ENCODE measurements around the gene NTRK1. TPM values are rescaled to one million over a fixed set of nuclear protein-coding genes. Genes with fewer than 3 reads are reported as not detected.

The NTRK1 gene
- total RNA-seq, 1 experiment from 2014 or later: 0.24 TPM

- Histone ChIP-seq H3K9me3 (ENCODE audit: control insufficient read depth, low read depth, low read length) (no peaks in the 10 kb centered on the region), H4K5ac (ENCODE audit: insufficient read length, low read depth, low read length) (no peak overlapping the region), H2AK5ac (ENCODE audit: insufficient read length, low read length) (no peak overlapping the region), H4K20me1 (ENCODE audit: control insufficient read depth, insufficient read depth, insufficient read length) (no peaks in the 10 kb centered on the region), H4K8ac (replicated peaks; ENCODE audit: insufficient read length, low read depth, low read length) (no peak overlapping the region), H3K23ac (ENCODE audit: insufficient read length, low read depth, low read length) (no peak overlapping the region), H3K18ac (ENCODE audit: insufficient read length, low read depth, low read length) (no peak overlapping the region), H3T11ph (ENCODE audit: low read length) (no peak overlapping the region), H3K27me3 (ENCODE audit: insufficient read depth, low read length) (no peaks in the 10 kb centered on the region; the same call in 1 of the 2 replicates), H3K9ac (ENCODE audit: extremely low read depth, insufficient read length, low read length) (no peak overlapping the region), H2AFZ (ENCODE audit: low read length) (no peak overlapping the region), H4K91ac (ENCODE audit: insufficient read length, low read depth, low read length) (no peak overlapping the region), H3K14ac (ENCODE audit: insufficient read depth, low read length) (no peak overlapping the region), H2BK15ac (ENCODE audit: low read depth, low read length) (no peak overlapping the region), H3K4me2 (ENCODE audit: insufficient read depth, insufficient read length, low read length) (no peak overlapping the region), H3K4me1 (ENCODE audit: insufficient read depth, low read length) (no peaks in the 10 kb centered on the region), H2BK120ac (ENCODE audit: low read depth, low read length, poor library complexity, severe bottlenecking) (no peak overlapping the region), H2BK12ac (ENCODE audit: insufficient read length, low read depth, low read length) (no peak overlapping the region), H2BK20ac (ENCODE audit: low read depth, low read length, poor library complexity, severe bottlenecking) (no peak overlapping the region), H3K79me2 (ENCODE audit: insufficient read depth, low read length) (no peaks in the 10 kb centered on the region), H3K27ac (ENCODE audit: insufficient read length, low read depth, low read length) (no peak overlapping the region), H2BK5ac (ENCODE audit: insufficient read length, low read length) (no peak overlapping the region), H3K23me2 (ENCODE audit: insufficient read length, low read depth, low read length, poor library complexity, severe bottlenecking) (no peaks in the 10 kb centered on the region), H3K56ac (ENCODE audit: insufficient read length, low read depth, low read length) (no peak overlapping the region), H3K4ac (ENCODE audit: low read depth, low read length) (no peak overlapping the region), H3K79me1 (ENCODE audit: insufficient read depth, low read depth, low read length, poor library complexity, severe bottlenecking) (no peaks in the 10 kb centered on the region)
- DNase-seq: no peak
- Mint-ChIP-seq H3K36me3 (ENCODE audit: insufficient read depth in 1 of 3, low read depth in 3 of 3) (no peaks in the 10 kb centered on the region), H3K9me3 (no peaks in the 10 kb centered on the region; a peak in 1 of 5 replicates), H3K4me1 (peaks cover 4 to 18% of the 10 kb centered on the region in 2 experiments), H3K27me3 (ENCODE audit: low read depth) (peaks cover 33% of the 10 kb centered on the region), H3K27ac (no peak overlapping the region), H3K4me3 (no peak overlapping the region)
- TF ChIP-seq CTCF (conservative IDR thresholded peaks at IDR 0.05): no peak
- no CpG with 5 or more reads among the region's 29 CpGs for WGBS (ENCODE audit: extremely low coverage, insufficient read length, low lambda C conversion rate)
These were observed 47.9 kb downstream of the NTRK1 start for GRCh38 chr1:156908541-156908940.

Measured in H9 (cell line).